IMR-90 (cell line): ENCODE data around the gene CPEB3. TPM values are rescaled to one million over a fixed set of nuclear protein-coding genes. Genes with fewer than 3 reads are reported as not detected.

Experiments used
- ATAC-seq: fragments of 200-7000 bp; cut with Tn5 transposase; 2 replicates; pipeline ENCODE4 v1.9.1; 2020; ENCODE audit warnings: low read depth, mild to moderate bottlenecking, moderate library complexity
- BruUV-seq: library from RNA; stranded (reverse); fragments of 400-500 nt; replicated peaks from 2 replicates; lab custom pipeline; 2021; lab: Mats Ljungman, UMichigan
- CTCF ChIA-PET: fragments of 300-600 bp; formaldehyde crosslinking; extraction: SDS; loops from one replicate; lab custom pipeline; 2021; ENCODE audit warnings: antibody characterized with exemption; lab: Yijun Ruan, JAX
- POLR2A ChIA-PET: fragments of 300-600 bp; sonication (Branson Sonifier 250); formaldehyde crosslinking; loops from one replicate; lab custom pipeline; 2022; ENCODE audit warnings: antibody characterized with exemption; ENCODE audit not compliant: unreplicated experiment; lab: Charles Lee
- DNase-seq: peaks from one replicate; pipeline ENCODE4 v3.0.0; 2013
- H2AFZ ChIP-seq: replicated peaks from 2 replicates; pipeline ENCODE3; 2013; ENCODE audit warnings: low read length, mild to moderate bottlenecking; ENCODE audit not compliant: poor library complexity
- H2AK5ac ChIP-seq: 2 replicates; pipeline ENCODE4 v1.6.1; 2013; ENCODE audit warnings: low read depth, low read length, inconsistent platforms
- H2AK9ac ChIP-seq: replicated peaks from 2 replicates; pipeline ENCODE3; 2013; ENCODE audit warnings: mild to moderate bottlenecking, low read depth, low read length, moderate library complexity; ENCODE audit not compliant: poor library complexity
- H2BK120ac ChIP-seq: 2 replicates; pipeline ENCODE4 v1.6.1; 2013; ENCODE audit warnings: low read depth, low read length, inconsistent platforms
- H2BK15ac ChIP-seq: 3 replicates; pipeline ENCODE4 v1.6.1; 2013; ENCODE audit warnings: low read depth, low read length, inconsistent platforms
- H2BK20ac ChIP-seq: 2 replicates; pipeline ENCODE4 v1.6.1; 2013; ENCODE audit warnings: low read depth, mild to moderate bottlenecking, inconsistent platforms, low read length, moderate library complexity
- H2BK5ac ChIP-seq: 2 replicates; pipeline ENCODE4 v1.6.1; 2013; ENCODE audit warnings: mild to moderate bottlenecking, low read depth, low read length, inconsistent platforms; ENCODE audit not compliant: poor library complexity, severe bottlenecking
- H3K14ac ChIP-seq: replicated peaks from 2 replicates; pipeline ENCODE4 v1.6.1; 2013; ENCODE audit warnings: low read depth, low read length, inconsistent platforms
- H3K18ac ChIP-seq: 2 replicates; pipeline ENCODE4 v1.6.1; 2013; ENCODE audit warnings: low read depth, low read length, control low read depth
- H3K23ac ChIP-seq: 2 replicates; pipeline ENCODE4 v1.6.1; 2013; ENCODE audit warnings: low read depth, low read length, inconsistent platforms
- H3K27ac ChIP-seq: 2 replicates; pipeline ENCODE4 v1.5.1; 2013; ENCODE audit warnings: mild to moderate bottlenecking, control low read depth, low read length; ENCODE audit not compliant: insufficient read depth
- H3K27me3 ChIP-seq: 2 replicates; pipeline ENCODE4 v1.6.1; 2013; ENCODE audit warnings: low read length; ENCODE audit not compliant: control insufficient read depth, insufficient read depth
- H3K36me3 ChIP-seq: 2 replicates; pipeline ENCODE4 v1.6.1; 2013; ENCODE audit warnings: low read length, mixed read lengths; ENCODE audit not compliant: control insufficient read depth, insufficient read depth
- H3K4ac ChIP-seq: 2 replicates; pipeline ENCODE4 v1.6.1; 2013; ENCODE audit warnings: low read depth, low read length, inconsistent platforms
- H3K4me1 ChIP-seq: 2 replicates; pipeline ENCODE4 v1.6.1; 2013; ENCODE audit warnings: low read length, mixed read lengths; ENCODE audit not compliant: control insufficient read depth, insufficient read depth
- H3K4me2 ChIP-seq: 2 replicates; pipeline ENCODE4 v1.6.1; 2013; ENCODE audit warnings: low read depth, mild to moderate bottlenecking, control low read depth, low read length, moderate library complexity
- H3K4me3 ChIP-seq: 2 replicates; pipeline ENCODE4 v1.5.1; 2013; ENCODE audit warnings: low read depth, mild to moderate bottlenecking, control low read depth, low read length, moderate library complexity; ENCODE audit not compliant: insufficient read depth
- H3K56ac ChIP-seq: 2 replicates; pipeline ENCODE4 v1.6.1; 2013; ENCODE audit warnings: low read length, inconsistent platforms; ENCODE audit not compliant: insufficient read depth; ENCODE audit errors: extremely low read depth
- H3K79me1 ChIP-seq, 2 experiments: 2 replicates each; pipeline ENCODE4 v1.6.1; 2013; ENCODE audit warnings: low read length in 2 of 2, inconsistent platforms in 1 of 2, low read depth in 1 of 2
- H3K9ac ChIP-seq: 2 replicates; pipeline ENCODE4 v1.6.1; 2013; ENCODE audit warnings: low read depth, low read length, control low read depth
- H3K9me1 ChIP-seq: 2 replicates; pipeline ENCODE4 v1.6.1; 2013; ENCODE audit warnings: low read length, inconsistent platforms; ENCODE audit not compliant: insufficient read depth
- H3K9me3 ChIP-seq: 2 replicates; pipeline ENCODE4 v1.6.1; 2013; ENCODE audit warnings: low read length; ENCODE audit not compliant: control insufficient read depth, insufficient read depth
- H4K20me1 ChIP-seq: 2 replicates; pipeline ENCODE4 v1.6.1; 2013; ENCODE audit warnings: low read length, inconsistent platforms; ENCODE audit not compliant: insufficient read depth
- H4K5ac ChIP-seq: 2 replicates; pipeline ENCODE4 v1.6.1; 2013; ENCODE audit warnings: mild to moderate bottlenecking, low read depth, low read length, control low read depth
- H4K8ac ChIP-seq, 2 experiments: 2 replicates each; pipeline ENCODE4 v1.6.1; 2013; ENCODE audit warnings: low read depth in 2 of 2, low read length in 2 of 2, control low read depth in 1 of 2, inconsistent platforms in 1 of 2
- H4K91ac ChIP-seq: 2 replicates; pipeline ENCODE4 v1.6.1; 2013; ENCODE audit warnings: low read depth, low read length, inconsistent platforms; ENCODE audit not compliant: insufficient read depth
- CEBPB ChIP-seq: IDR thresholded peaks from 2 replicates; pipeline ENCODE4 v1.6.1; 2012; ENCODE audit warnings: low read depth, low read length, improper control_type of control experiment
- RCOR1 ChIP-seq: IDR thresholded peaks from 2 replicates; pipeline ENCODE4 v1.6.1; 2012; ENCODE audit warnings: mild to moderate bottlenecking, low read length, improper control_type of control experiment; ENCODE audit not compliant: insufficient replicate concordance
- SMC3 ChIP-seq: fragments of 150-350 bp; IDR thresholded peaks from 2 replicates; pipeline ENCODE4 v1.6.1; 2016; ENCODE audit warnings: low read depth, mild to moderate bottlenecking, antibody characterized with exemption, low read length, moderate library complexity
- dilution Hi-C: fragments of 300-500 bp; cut with HindIII; formaldehyde crosslinking; loops from one replicate; pipeline ENCODE4 v1.14.3; 2018; ENCODE audit warnings: low sequenced_read_pairs; ENCODE audit not compliant: unreplicated experiment
- in situ Hi-C: fragments of 300-500 bp; cut with MboI; formaldehyde crosslinking; loops from 3 replicates; pipeline ENCODE4 v1.14.3; 2019; ENCODE audit warnings: low sequenced_read_pairs, inconsistent platforms, mixed read lengths
- intact Hi-C: fragments of 100-400 bp; cut with micrococcal nuclease; formaldehyde crosslinking; loops from 2 replicates; pipeline ENCODE4 v1.10.0; 2022
- polyA plus RNA-seq, 3 experiments: library from polyadenylated mRNA; depleted of rRNA; stranded (reverse); fragments of >200 nt; gene quantifications; 2 replicates each; pipeline ENCODE4 v1.2.3, GENCODE V29; 2012; ENCODE audit warnings: low replicate concordance in 1 of 3
- total RNA-seq: library from RNA; depleted of rRNA; stranded (reverse); fragments of >200 nt; gene quantifications from 2 replicates; pipeline ENCODE4 v1.2.3, GENCODE V29; 2012
- TF ChIP-seq, protein P1 (sequence below): conservative IDR thresholded peaks from 2 replicates; pipeline ENCODE4 v1.5.1; 2012; ENCODE audit warnings: mild to moderate bottlenecking, low read depth, low read length, improper control_type of control experiment

The CPEB3 gene
- total and polyA plus RNA-seq, 2 of the 4 experiments (the other 2 are of a cell fraction), result 0.18 to 0.36 TPM

DNA sequence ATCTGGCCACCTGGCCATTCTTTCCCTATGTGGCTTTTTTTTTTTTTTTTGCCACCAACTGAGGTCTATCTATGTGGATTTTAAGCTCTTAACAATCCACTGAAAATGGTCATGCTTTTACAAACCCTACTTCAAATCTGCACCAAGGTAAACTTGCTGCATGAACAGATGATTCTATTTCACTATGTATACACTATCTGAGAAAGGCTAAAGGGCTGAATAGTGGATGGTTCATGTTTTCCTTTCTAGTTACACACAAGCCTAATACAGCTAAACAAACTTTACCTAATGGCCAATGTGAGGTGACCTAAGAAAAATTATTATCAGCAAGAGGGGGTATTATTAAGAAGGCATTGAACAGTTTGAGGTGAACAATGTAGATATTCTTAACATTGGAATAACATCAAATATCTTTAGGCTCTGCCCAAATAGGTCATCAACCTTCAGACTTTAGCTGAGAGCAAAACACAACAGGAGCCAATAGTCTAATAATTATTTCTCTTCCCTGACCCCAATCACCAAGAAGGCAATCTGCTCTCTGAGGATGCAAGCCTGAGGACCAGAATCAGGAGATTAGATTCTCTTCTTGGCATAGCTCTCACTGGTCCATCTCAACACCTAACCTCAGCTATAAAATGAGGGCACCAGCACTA lies 160.1 kb downstream of the CPEB3 start:
- Histone ChIP-seq H2BK5ac (no peak overlapping the region), H4K5ac (no peak overlapping the region), H2AK9ac (no peak overlapping the region), H2BK15ac (no peak overlapping the region), H3K4me1 (no peaks in the 10 kb centered on the region), H2AK5ac (no peak overlapping the region), H3K9ac (no peak overlapping the region), H3K18ac (no peak overlapping the region), H3K4me3 (no peak overlapping the region), H3K56ac (no peak overlapping the region), H4K91ac (no peak overlapping the region), H4K8ac (no peak overlapping the region), H2AFZ (no peak overlapping the region), H3K79me1 (no peaks in the 10 kb centered on the region), H3K36me3 (no peaks in the 10 kb centered on the region), H3K23ac (no peak overlapping the region), H4K20me1 (no peaks in the 10 kb centered on the region), H2BK120ac (no peak overlapping the region), H3K14ac (no peak overlapping the region), H3K4ac (no peak overlapping the region), H2BK20ac (no peak overlapping the region), H3K4me2 (no peak overlapping the region), H3K27me3 (no peaks in the 10 kb centered on the region), H3K9me1 (no peaks in the 10 kb centered on the region), H3K27ac (no peak overlapping the region), H3K9me3 (no peaks in the 10 kb centered on the region)
- dilution Hi-C loops, result no loop called here
- ATAC-seq (no peak), DNase-seq (no peak)
- TF ChIP-seq CEBPB (no peak), RCOR1 (no peak), SMC3 (no peak)
- TF ChIP-seq, protein P1, sequence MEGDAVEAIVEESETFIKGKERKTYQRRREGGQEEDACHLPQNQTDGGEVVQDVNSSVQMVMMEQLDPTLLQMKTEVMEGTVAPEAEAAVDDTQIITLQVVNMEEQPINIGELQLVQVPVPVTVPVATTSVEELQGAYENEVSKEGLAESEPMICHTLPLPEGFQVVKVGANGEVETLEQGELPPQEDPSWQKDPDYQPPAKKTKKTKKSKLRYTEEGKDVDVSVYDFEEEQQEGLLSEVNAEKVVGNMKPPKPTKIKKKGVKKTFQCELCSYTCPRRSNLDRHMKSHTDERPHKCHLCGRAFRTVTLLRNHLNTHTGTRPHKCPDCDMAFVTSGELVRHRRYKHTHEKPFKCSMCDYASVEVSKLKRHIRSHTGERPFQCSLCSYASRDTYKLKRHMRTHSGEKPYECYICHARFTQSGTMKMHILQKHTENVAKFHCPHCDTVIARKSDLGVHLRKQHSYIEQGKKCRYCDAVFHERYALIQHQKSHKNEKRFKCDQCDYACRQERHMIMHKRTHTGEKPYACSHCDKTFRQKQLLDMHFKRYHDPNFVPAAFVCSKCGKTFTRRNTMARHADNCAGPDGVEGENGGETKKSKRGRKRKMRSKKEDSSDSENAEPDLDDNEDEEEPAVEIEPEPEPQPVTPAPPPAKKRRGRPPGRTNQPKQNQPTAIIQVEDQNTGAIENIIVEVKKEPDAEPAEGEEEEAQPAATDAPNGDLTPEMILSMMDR, result no peak
- CTCF ChIA-PET, result no interaction called here
- intact Hi-C loops, result no loop called here
- POLR2A ChIA-PET, result no interaction called here
- in situ Hi-C loops, result no loop called here
- BruUV-seq, result no TSS peak
